Measurements from ENCODE around the gene TEKT3.

Gene TEKT3

DNA sequence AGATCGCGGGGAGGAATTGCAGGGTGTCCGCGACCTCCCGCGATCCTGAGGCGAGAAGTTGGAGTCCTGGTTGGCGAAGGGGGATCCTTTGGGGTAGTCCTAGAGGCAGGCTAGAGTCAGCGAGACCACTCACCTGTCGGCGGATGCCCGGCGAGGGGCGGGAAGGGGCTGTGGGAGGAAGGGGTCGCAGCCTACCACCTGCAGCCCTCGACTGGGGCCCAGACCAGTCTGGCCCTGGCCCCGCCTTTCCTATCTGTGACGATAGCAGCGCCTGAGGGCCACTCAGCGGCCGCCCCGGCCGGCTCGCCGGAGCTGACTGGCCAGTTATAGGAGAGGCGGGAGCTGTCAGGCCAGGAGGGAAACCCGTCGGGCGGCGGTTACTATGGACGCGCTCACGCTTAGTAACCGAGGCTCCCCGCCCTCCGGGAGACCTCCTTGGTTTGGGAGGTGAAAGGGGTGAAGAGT, at the start of gene TEKT3:
Gene TEKT3 (minus strand): TSS at position 213 of the 465 bp plus-strand sequence. CDS start 10,012 bp downstream, outside the sequence.
- no peak for TF ChIP-seq EZH2phosphoT487 (IDR thresholded peaks at IDR 0.05; ENCODE audit: low read depth)
- TF ChIP-seq, protein P1, sequence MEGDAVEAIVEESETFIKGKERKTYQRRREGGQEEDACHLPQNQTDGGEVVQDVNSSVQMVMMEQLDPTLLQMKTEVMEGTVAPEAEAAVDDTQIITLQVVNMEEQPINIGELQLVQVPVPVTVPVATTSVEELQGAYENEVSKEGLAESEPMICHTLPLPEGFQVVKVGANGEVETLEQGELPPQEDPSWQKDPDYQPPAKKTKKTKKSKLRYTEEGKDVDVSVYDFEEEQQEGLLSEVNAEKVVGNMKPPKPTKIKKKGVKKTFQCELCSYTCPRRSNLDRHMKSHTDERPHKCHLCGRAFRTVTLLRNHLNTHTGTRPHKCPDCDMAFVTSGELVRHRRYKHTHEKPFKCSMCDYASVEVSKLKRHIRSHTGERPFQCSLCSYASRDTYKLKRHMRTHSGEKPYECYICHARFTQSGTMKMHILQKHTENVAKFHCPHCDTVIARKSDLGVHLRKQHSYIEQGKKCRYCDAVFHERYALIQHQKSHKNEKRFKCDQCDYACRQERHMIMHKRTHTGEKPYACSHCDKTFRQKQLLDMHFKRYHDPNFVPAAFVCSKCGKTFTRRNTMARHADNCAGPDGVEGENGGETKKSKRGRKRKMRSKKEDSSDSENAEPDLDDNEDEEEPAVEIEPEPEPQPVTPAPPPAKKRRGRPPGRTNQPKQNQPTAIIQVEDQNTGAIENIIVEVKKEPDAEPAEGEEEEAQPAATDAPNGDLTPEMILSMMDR (IDR thresholded peaks at IDR 0.05; ENCODE audit: low read depth, low read length), result no peak
- Histone ChIP-seq H3K27me3 (ENCODE audit: low read depth, low read length) (peaks cover 8% of the 10 kb centered on the region), H3K4me2 (ENCODE audit: low read length) (no peak within 1 kb of the TSS), H3K36me3 (replicated peaks; ENCODE audit: low read depth, low read length) (no peaks in the 10 kb centered on the region), H3K9ac (ENCODE audit: low read length) (no peak within 1 kb of the TSS), H2AFZ (ENCODE audit: low read depth, low read length) (no peak within 1 kb of the TSS), H3K9me3 (ENCODE audit: insufficient read depth, low read length) (no peaks in the 10 kb centered on the region), H3K4me3 (ENCODE audit: low read length) (no peak within 1 kb of the TSS), H4K20me1 (ENCODE audit: insufficient read depth, low read length) (no peaks in the 10 kb centered on the region), H3K4me1 (ENCODE audit: low read length) (no peaks in the 10 kb centered on the region), H3K27ac (ENCODE audit: low read length) (no peak within 1 kb of the TSS), H3K79me2 (ENCODE audit: low read length) (no peaks in the 10 kb centered on the region)

DNA sequence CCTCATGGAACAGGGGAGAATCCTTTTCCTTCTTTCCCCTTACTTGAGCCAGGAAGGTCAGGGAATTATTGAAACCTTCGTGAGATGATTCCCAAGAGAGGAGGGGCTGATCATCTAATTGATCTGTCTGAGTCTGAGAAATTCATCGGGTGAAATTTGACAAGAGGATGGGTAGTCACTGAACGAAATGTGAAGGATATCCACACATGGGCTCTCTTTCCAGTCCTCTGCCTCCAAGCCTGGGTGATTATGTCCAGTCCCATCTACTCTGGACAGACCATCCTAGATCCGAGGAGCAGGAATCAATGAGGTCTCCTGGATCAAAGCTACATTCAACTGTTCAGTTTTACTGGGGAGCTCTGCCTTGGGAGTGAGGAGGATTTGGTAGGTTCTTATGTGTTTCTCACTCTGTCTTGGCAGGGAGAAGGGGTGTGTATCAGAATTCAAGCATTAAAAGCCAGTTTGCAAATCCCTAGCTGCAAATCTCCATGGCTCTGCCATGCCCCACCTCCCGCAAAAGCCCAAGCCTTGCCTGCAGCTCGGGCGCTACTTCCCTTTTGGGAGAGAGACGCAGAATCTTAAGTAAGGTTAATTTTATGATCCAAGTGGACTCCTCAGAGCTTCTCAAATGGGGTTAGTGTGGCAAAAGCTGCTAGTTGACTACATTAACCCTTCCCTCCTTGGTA, 47.1 kb upstream of the TEKT3 start:
- Histone ChIP-seq H3K27me3 (ENCODE audit: low read depth, low read length) (no peaks in the 10 kb centered on the region), H3K4me1 (ENCODE audit: low read length) (no peaks in the 10 kb centered on the region), H3K79me2 (ENCODE audit: low read length) (no peaks in the 10 kb centered on the region), H2AFZ (ENCODE audit: low read depth, low read length) (no peak overlapping the region), H3K9me3 (ENCODE audit: insufficient read depth, low read length) (no peaks in the 10 kb centered on the region), H3K9ac (ENCODE audit: low read length) (no peak overlapping the region), H3K36me3 (replicated peaks; ENCODE audit: low read depth, low read length) (no peaks in the 10 kb centered on the region), H3K4me3 (ENCODE audit: low read length) (no peak overlapping the region), H3K27ac (ENCODE audit: low read length) (no peak overlapping the region), H4K20me1 (ENCODE audit: insufficient read depth, low read length) (no peaks in the 10 kb centered on the region), H3K4me2 (ENCODE audit: low read length) (no peak overlapping the region)
- TF ChIP-seq, protein P1 (IDR thresholded peaks at IDR 0.05; ENCODE audit: low read depth, low read length), result no peak
- TF ChIP-seq EZH2phosphoT487 (IDR thresholded peaks at IDR 0.05; ENCODE audit: low read depth), result no peak

- no peaks in the 10 kb centered on the region for H3K4me1 ChIP-seq (ENCODE audit: low read length)
- H3K27ac ChIP-seq (ENCODE audit: low read length), result no peak overlapping the region
- H3K79me2 ChIP-seq (ENCODE audit: low read length), result no peaks in the 10 kb centered on the region
- no peak overlapping the region for H3K9ac ChIP-seq (ENCODE audit: low read length)
- TF ChIP-seq, protein P1 (IDR thresholded peaks at IDR 0.05; ENCODE audit: low read depth, low read length), result no peak
- TF ChIP-seq EZH2phosphoT487 (IDR thresholded peaks at IDR 0.05; ENCODE audit: low read depth), result no peak
- H2AFZ ChIP-seq (ENCODE audit: low read depth, low read length), result no peak overlapping the region
- no peaks in the 10 kb centered on the region for H3K36me3 ChIP-seq (replicated peaks; ENCODE audit: low read depth, low read length)
- H3K4me2 ChIP-seq (ENCODE audit: low read length), result no peak overlapping the region
- H3K27me3 ChIP-seq (ENCODE audit: low read depth, low read length), result no peaks in the 10 kb centered on the region
- H4K20me1 ChIP-seq (ENCODE audit: insufficient read depth, low read length), result no peaks in the 10 kb centered on the region
- no peak overlapping the region for H3K4me3 ChIP-seq (ENCODE audit: low read length)
- no peaks in the 10 kb centered on the region for H3K9me3 ChIP-seq (ENCODE audit: insufficient read depth, low read length)
Observed at GRCh38 chr17:15386083-15386482, 44.7 kb upstream of the TEKT3 start.

- no peaks in the 10 kb centered on the region for H3K9me3 ChIP-seq (ENCODE audit: insufficient read depth, low read length)
- no peak overlapping the region for H3K9ac ChIP-seq (ENCODE audit: low read length)
- no peak overlapping the region for H3K27ac ChIP-seq (ENCODE audit: low read length)
- H2AFZ ChIP-seq (ENCODE audit: low read depth, low read length), result no peak overlapping the region
- H3K79me2 ChIP-seq (ENCODE audit: low read length), result no peaks in the 10 kb centered on the region
- H3K4me2 ChIP-seq (ENCODE audit: low read length), result no peak overlapping the region
- TF ChIP-seq EZH2phosphoT487 (IDR thresholded peaks at IDR 0.05; ENCODE audit: low read depth), result no peak
- TF ChIP-seq, protein P1 (IDR thresholded peaks at IDR 0.05; ENCODE audit: low read depth, low read length), result no peak
- H3K4me3 ChIP-seq (ENCODE audit: low read length), result no peak overlapping the region
- no peaks in the 10 kb centered on the region for H3K27me3 ChIP-seq (ENCODE audit: low read depth, low read length)
- no peaks in the 10 kb centered on the region for H3K36me3 ChIP-seq (replicated peaks; ENCODE audit: low read depth, low read length)
- H3K4me1 ChIP-seq (ENCODE audit: low read length), result no peaks in the 10 kb centered on the region
- no peaks in the 10 kb centered on the region for H4K20me1 ChIP-seq (ENCODE audit: insufficient read depth, low read length)
Observed at GRCh38 chr17:15385305-15385704, 43.9 kb upstream of the TEKT3 start.
